ENCODE results near the gene SYNJ2. TPM values are rescaled to one million over a fixed set of nuclear protein-coding genes. Genes with fewer than 3 reads are reported as not detected.

The SYNJ2 gene
- total and polyA plus RNA-seq, 3 donors from 2014 or later, result 5.8 to 17.7 (median 7.6) TPM

- no peaks in the 10 kb centered on the region for H3K9me3 ChIP-seq
- H3K27ac ChIP-seq, result no peak overlapping the region
- no peaks in the 10 kb centered on the region for H3K36me3 ChIP-seq (ENCODE audit: low read depth, missing control alignments)
- WGBS, 2 donors, result 88 to 92% methylated on average over 8 to 11 of the region's 11 CpGs
- H3K4me1 ChIP-seq, result peaks cover 9% of the 10 kb centered on the region
- H3K27me3 ChIP-seq, result no peaks in the 10 kb centered on the region
- intact Hi-C loops (cut with DNase I; ENCODE audit: low total_unique reads), result no loop called here
- no peak for DNase-seq
- no peak for TF ChIP-seq CTCF (IDR thresholded peaks at IDR 0.05)
- TF ChIP-seq POLR2A (IDR thresholded peaks at IDR 0.05), result no peak
- H3K4me3 ChIP-seq, result no peak overlapping the region
Observed at GRCh38 chr6:157991067-157991432, 9.4 kb downstream of the SYNJ2 start.

- Histone ChIP-seq H3K4me3 (no peak overlapping the region), H3K27me3 (no peaks in the 10 kb centered on the region), H3K4me1 (peaks cover 9% of the 10 kb centered on the region), H3K27ac (no peak overlapping the region), H3K36me3 (ENCODE audit: low read depth, missing control alignments) (no peaks in the 10 kb centered on the region), H3K9me3 (no peaks in the 10 kb centered on the region)
- WGBS, 2 donors, result 75 to 86% methylated on average over 3 of the region's 3 CpGs
- no peak for DNase-seq
- intact Hi-C loops (cut with DNase I; ENCODE audit: low total_unique reads), result no loop called here
- TF ChIP-seq POLR2A (IDR thresholded peaks at IDR 0.05), result no peak
- no peak for TF ChIP-seq CTCF (IDR thresholded peaks at IDR 0.05)
Observed at GRCh38 chr6:157993076-157993475, 11.4 kb downstream of the SYNJ2 start.

GRCh38 chr6:157994125-157994795 is 12.6 kb downstream of the SYNJ2 start:
- Histone ChIP-seq H3K9me3 (no peaks in the 10 kb centered on the region), H3K36me3 (ENCODE audit: low read depth, missing control alignments) (no peaks in the 10 kb centered on the region), H3K27ac (no peak overlapping the region), H3K4me1 (peaks cover 9% of the 10 kb centered on the region), H3K27me3 (no peaks in the 10 kb centered on the region), H3K4me3 (no peak overlapping the region)
- DNase-seq, result no peak
- TF ChIP-seq CTCF (IDR thresholded peaks at IDR 0.05) (no peak), POLR2A (IDR thresholded peaks at IDR 0.05) (no peak)
- intact Hi-C loops (cut with DNase I; ENCODE audit: low total_unique reads), result no loop called here
- 76 to 85% methylated on average over 7 of the region's 7 CpGs for WGBS, 2 donors

- Histone ChIP-seq H3K27ac (no peak overlapping the region), H3K36me3 (ENCODE audit: low read depth, missing control alignments) (no peaks in the 10 kb centered on the region), H3K9me3 (no peaks in the 10 kb centered on the region), H3K4me1 (no peaks in the 10 kb centered on the region), H3K27me3 (no peaks in the 10 kb centered on the region), H3K4me3 (no peak overlapping the region)
- intact Hi-C loops (cut with DNase I; ENCODE audit: low total_unique reads), result no loop called here
- 94 to 95% methylated on average over 12 of the region's 12 CpGs for WGBS, 2 donors
- TF ChIP-seq POLR2A (IDR thresholded peaks at IDR 0.05) (no peak), CTCF (IDR thresholded peaks at IDR 0.05) (no peak)
- DNase-seq, result no peak
Observed at GRCh38 chr6:157995458-157995857, 13.8 kb downstream of the SYNJ2 start.

- no peak overlapping the region for H3K27ac ChIP-seq
- TF ChIP-seq CTCF (IDR thresholded peaks at IDR 0.05) (no peak), POLR2A (IDR thresholded peaks at IDR 0.05) (no peak)
- WGBS, 2 donors, result 95 to 97% methylated on average over 7 of the region's 7 CpGs
- intact Hi-C loops (cut with DNase I; ENCODE audit: low total_unique reads), result no loop called here
- H3K4me3 ChIP-seq, result no peak overlapping the region
- H3K9me3 ChIP-seq, result no peaks in the 10 kb centered on the region
- H3K36me3 ChIP-seq (ENCODE audit: low read depth, missing control alignments), result no peaks in the 10 kb centered on the region
- no peak for DNase-seq
- H3K27me3 ChIP-seq, result no peaks in the 10 kb centered on the region
- no peaks in the 10 kb centered on the region for H3K4me1 ChIP-seq
Observed at GRCh38 chr6:157996201-157996712, 14.6 kb downstream of the SYNJ2 start.
